Fibroblast of skin of scalp (primary cell): ENCODE results near the gene IL31RA. TPM values are rescaled to one million over a fixed set of nuclear protein-coding genes. Genes with fewer than 3 reads are reported as not detected.
"Not testable (repeated sequence)": the region's sequence is repeated elsewhere in the genome, so short reads cannot be mapped to it uniquely, and the experiment has no call there.

Experiments used
- DNase-seq: peaks from one replicate; pipeline ENCODE4 v3.0.0-alpha.2; 2013
- polyA plus RNA-seq, 2 experiments: library from polyadenylated mRNA; unstranded; fragments of 120-200 nt; gene quantifications; one replicate each; pipeline ENCODE4 v1.2.1, GENCODE V29; 2013; ENCODE audit not compliant: insufficient read length in 2 of 2

The IL31RA gene
- polyA plus RNA-seq (2013, experiment 1 of 2; ENCODE audit: insufficient read length) = 3.5 TPM
- 4.2 TPM for polyA plus RNA-seq (2013, experiment 2 of 2; ENCODE audit: insufficient read length)

DNA sequence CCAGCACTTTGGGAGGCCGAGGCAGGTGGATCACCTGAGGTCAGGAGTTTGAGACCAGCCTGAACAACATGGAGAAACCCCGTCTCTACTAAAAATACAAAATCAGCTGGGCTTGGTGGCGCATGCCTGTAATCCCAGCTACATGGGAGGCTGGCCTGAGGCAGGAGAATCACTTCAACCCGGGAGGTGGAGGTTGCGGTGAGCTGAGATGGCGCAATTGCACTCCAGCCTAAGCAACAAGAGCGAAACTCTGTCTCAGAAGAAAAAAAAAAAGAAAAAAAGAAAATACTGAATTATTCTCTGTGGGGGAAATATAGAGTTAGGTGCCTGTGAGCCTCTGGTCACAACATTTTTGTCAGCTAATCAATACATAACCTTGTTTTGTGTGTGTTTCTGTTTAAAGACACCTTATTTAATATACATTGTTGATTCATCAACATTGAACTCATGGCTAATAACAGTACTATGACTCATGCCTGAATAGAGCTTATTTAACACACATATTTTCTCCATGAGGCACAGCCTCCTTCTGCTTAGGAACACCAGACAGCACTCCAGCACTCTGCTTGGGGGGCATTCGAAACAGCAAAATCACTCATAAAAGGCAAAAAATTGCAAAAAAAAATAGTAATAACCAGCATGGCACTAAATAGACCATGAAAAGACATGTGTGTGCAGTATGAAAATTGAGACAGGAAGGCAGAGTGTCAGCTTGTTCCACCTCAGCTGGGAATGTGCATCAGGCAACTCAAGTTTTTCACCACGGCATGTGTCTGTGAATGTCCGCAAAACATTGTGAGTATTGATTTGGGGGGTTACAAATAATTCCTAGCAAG lies at the start of gene IL31RA:
TSS of gene IL31RA (plus strand) at position 519 of the 836 bp plus-strand sequence. CDS start at position 733, 214 bp downstream.
- DNase-seq = peak; percentile 91

DNA sequence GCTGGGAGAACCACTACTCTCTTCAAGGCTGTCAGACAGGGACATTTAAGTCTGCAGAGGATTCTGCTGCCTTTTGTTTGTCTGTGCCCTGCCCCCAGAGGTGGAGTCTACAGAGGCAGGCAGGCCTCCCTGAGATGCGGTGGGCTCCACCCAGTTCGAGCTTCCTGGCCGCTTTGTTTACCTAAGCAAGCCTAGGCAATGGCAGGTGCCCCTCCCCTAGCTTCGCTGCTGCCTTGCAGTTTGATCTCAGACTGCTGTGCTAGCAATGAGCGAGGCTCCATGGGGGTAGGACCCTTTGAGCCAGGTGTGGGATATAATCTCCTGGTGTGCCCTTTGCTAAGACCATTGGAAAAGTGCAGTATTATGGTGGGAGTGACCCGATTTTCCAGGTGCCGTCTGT lies 42.3 kb upstream of the IL31RA start:
- not testable (repeated sequence) for DNase-seq

DNA sequence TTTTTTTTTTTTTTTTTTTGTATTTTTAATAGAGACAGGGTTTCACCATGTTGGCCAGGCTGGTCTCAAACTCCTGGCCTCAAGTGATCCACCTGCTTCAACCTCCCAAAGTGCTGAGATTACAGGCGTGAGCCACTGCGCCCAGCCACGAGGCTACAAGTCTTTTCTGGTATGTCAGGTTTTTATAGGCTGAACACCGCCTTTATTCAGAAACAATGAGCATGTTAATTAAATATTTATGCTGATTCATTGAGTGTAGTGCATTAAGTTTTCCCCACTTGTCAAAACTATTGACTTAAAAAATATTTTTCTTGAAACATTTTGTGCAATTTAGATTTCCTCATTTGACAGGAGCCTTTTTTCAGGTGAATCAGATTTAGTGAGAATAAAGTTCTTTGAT lies 35.2 kb upstream of the IL31RA start:
- peak; percentile 2 for DNase-seq

DNA sequence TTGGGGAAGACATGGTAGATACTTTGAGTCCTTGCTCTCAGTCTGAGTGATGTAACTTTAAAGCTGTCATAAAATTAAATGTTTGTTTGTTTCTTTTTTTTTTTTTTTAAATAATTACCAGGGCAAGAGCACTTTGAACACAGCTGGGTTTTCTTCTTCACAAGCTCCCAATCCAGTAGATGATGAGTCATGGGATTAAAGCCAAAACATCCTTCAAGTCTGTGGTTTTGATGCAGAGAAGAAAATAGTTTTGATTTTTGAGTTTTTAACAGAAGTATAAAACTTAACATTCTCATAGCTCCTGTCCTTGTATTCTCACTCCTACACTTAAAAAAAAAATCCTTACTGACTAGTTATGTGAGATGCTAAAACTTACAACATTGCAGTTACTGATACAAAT lies 34.8 kb upstream of the IL31RA start:
- DNase-seq = peak; percentile 94

DNA sequence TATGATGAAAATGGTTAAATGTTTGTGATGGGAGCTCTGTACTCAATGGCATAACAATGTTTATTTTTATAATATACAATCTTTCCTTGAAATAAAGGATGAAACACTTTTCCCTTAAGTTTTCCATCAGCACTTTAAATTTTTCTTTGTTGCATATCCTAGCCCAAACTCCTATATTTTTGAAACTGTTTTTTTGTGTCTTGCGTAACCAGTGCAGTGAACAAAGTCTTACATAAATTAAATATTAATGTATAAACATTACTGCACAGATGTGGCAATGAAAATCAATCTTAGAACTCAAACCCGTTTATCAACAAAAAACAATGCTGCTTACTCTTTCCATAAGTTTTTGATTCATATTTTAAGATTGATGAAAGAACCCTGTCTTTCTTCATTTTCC lies 34.1 kb upstream of the IL31RA start:
- peak; percentile 13 for DNase-seq

DNA sequence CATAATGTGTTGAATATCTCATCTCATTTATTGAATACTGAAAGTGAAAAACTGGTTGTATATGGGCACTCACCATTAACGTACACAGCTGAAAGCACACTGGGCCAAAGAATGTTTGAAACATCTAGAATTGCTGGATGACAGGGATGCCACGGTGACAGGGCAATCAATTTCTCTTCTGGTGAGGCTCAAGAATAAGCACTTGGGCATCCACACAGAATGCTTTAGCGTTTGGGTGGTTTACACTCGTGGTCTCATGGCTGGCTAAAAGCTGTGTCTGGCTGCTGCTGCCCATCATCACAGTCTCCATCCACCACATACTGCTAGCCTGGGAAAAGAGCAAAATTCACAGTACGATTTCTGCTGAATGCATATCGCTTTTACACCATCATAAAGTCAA lies 30.7 kb upstream of the IL31RA start:
- peak; percentile 20 for DNase-seq

DNA sequence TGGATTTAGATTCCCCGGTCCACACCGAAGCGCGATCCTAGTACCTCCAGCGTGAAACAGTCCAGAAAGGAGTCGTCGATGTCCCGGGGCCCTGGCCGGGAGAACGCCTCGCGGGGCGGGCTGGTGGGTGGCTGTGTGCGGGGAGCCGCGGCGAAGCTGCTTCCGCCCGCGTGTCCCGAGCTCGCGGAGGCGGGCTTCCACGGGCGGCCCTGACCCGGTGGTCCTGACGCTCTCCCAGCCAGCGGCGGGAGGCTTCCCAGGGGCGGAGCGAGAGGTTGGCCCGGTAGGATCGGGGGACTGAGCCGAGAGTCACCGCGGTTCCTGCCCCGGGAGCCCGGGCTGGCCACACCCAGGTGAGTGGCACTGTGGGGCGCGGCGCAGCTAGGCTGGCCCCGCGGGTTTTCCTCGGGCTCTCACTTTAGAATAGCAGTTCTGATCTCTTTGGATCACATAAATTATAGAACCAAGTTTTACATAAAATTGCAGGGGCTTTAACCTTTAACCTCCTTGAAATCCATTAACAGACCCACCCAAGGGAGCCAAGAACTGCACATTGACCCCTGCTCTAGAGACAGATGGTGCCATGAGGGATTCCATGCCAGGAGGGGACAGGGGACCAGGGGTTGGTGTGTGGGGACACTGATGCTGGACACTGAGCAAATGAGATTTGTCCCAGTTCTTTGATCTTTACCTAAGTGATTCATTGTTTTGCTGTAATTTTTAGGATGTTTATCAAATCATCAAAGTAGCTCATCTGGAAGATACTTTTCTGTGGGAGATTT lies 29.2 kb upstream of the IL31RA start:
- peak; percentile 18 for DNase-seq

DNA sequence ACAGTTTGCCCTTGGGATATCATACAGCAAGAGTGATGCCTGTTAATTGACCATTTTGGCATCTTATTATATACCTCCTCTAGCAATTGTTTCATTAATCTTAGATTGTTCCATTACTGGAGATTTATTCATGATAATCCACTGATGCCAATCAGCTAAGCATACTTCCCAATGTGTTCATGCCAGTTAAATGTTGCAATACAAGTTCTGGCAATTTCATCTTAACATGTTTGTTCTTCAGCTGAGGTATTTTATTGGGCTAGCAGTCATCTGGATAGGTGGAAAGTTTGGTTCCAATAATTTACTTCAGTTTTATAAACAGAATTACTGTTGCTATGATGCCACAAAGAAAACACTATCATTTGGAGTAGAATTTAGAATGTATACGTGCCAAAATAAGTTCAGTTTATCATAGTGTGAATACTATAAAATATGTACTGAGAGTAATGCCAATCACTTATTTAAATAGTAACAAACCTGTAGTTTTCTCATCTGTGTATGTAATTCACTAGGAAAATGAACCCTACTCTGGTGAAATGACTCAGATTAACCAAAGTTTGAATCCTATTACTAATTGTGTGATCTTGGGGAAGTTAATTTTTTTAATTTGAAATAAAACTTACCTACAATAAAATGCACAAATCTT lies 27.9 kb upstream of the IL31RA start:
- DNase-seq = no peak

DNA sequence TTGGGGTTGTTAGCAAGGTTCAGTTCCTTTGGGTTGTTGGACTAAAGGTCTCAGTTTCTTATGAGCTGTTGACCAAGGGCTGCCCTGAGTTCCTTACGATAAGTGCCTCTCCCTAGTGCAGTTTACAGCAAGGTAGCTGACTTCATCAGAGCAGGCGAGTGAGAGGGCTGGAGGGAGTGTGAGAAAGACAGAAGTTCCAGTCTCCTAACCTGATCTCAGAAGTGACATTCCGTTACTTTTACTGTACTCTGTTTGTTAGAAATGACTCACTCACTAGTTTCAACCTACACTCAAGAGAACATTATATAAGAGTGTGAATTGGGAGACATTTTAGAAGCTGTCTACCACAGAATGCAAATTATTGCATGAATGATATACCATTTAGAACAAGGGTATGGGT lies 21.2 kb upstream of the IL31RA start:
- no peak for DNase-seq

DNA sequence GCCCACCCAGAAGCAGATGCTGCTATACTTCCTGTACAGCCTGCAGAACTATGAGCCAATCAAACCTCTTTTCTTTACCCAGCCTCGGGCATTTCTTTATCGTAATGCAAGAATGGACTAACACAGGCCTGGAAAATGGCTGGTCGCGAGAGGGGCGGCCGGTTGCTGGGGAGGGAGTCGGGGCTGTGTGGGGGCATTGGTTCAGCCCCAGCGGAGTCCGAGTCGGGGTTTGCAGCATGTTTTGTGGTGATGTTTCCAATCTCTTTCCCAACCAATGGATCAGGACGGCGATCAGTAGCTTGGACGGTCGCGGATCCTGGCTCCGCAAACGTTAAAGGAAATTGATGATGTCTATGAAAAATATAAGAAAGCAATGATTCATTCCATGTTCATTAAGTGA lies 18.7 kb upstream of the IL31RA start:
- no peak for DNase-seq

DNA sequence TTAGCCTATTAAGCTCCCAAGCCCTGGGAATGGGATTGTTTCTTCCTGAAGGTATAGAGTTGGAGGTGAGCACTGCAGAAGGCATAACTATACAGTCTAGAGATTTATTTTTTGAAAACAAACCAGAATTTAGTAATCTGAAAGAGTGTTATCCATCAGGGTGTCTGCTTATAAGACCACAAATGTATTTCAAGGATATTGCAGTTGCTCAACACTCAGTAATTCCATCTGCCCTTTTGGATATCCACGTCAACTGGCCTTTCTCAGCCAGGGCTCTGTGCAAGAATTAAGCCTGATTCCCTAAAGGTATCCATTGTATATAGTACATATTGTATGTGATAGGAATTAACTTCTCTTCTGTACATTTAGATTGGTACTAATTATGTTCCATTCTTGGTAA lies 15.0 kb upstream of the IL31RA start:
- no peak for DNase-seq

DNA sequence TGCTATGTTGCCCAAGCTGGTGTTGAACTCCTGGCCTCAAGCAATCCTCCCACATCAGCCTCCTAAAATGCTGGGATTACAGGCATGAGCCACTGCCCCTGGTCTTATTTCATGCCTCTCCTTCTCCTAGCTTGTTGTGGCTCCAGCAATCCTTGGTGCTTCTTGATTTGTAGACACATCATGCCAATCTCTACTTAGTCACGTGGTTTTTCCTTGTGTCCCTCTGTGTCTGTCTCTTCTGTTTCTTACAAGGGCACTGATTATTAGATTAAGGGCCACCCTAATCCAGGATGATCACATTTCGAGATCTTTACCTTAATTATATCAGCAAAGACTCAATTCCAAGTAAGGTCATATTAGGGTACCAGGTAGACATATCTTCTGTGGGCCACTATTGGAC lies 9.2 kb upstream of the IL31RA start:
- no peak for DNase-seq

DNA sequence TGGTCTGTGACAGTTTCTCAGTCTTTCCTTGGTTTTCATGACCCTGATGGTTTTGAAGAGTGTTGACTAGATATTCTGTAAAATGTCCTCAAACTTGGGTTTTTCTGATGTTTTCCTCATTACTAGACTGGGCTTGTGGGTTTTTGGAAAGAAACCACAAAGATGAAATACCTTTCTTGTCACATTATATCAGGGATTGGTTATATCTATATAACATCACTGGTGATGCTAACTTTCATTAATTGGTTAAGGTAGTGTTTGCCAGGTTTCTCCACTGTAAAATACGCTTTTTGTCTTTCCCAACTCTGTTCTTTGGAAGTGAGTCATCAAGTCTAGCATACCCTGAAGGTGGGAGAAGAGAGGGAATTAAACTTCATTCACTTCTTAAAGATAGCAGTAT lies 3.3 kb upstream of the IL31RA start:
- DNase-seq = peak; percentile 51

DNA sequence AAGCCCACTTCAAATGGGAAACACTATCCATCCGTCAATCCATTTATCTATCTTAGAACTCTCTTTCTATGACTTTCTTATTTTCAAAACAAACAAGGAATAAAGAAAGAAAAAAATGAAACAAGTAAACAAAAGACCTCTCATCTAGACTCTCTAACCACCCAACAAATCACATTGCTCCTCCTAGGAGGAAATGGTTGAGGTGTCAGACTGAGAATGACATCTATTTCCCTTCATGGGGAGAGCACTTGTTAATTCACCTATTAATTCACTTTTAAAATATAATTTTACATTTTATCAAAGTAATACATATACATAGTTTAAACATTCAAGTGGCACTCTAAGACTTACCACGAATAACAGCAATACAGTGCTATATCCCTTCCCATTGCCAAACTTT lies 2.4 kb upstream of the IL31RA start:
- no peak for DNase-seq

DNA sequence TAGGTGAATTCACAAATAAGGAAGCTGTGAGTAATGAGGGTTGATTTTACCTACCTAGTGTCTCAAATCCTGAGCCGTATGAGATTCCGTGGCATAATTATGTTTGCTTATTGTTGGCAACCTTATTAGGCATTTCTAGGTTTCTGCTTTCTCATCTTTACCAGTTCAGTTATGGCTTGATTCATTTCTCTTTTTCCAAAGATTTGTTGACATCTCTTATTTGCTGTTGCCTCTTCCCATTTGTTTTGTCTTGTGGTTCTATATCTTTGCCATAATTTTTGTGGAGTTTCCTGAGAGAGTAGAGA lies 470 bp downstream of the IL31RA start:
- no peak for DNase-seq

DNA sequence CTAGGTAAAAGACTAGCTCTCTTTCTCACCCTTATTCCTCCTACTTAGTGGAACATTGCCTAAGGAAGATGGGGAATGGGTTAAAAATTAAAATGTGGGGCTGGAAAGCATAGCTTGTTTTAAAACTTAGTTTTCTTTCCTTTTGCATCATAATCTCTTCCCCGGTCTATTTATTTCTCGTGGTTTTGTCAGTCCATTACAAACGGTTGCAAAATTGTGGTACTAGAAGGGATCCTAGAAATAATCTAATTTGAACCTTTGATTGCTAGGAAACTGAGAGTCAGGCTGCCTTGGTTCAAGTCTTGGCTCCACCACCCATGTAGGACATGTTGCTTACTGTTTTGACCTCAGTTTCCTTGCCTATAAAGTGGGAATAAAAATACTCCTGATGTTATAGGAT lies 1.3 kb downstream of the IL31RA start:
- DNase-seq = peak; percentile 8

DNA sequence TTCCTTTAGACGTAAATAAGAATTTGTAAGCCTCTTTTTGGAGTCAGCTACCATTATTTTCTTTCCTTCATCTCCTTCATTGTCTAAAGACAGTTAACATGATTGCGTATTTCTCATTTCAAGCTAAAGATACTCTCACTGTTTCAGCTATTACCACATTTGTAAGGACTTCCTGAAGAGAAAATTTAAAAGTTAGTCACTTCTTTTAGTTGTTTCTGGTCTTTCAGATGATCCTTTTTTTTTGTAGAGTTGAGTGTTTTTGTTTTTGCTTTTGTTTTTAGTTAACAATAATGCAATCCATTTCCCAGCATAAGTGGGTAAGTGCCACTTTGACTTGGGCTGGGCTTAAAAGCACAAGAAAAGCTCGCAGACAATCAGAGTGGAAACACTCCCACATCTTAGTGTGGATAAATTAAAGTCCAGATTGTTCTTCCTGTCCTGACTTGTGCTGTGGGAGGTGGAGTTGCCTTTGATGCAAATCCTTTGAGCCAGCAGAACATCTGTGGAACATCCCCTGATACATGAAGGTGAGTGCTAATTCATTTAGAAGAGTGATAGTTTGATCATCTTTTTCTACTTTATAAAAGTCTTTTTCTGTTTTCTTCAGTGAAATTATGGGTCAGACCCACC lies 2.0 kb downstream of the IL31RA start:
- DNase-seq = no peak

DNA sequence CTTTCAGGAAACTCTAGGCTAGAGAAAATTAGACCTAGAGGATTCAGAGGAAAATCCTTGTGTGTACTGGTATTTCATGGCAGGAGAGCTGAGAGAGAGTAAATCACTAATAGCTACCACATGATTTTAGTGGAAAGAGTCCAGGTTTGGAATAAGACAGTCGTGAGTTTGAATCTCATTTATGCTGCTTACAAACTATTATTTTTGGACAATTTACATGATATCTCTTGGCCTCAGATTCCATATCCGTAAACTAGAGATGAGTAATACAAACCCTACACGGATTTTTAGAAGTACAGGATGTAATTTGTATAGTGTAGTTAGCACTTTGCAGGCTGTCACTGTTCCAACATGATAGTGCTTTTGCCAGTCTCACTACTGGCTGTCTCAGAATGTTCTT lies 2.7 kb downstream of the IL31RA start:
- peak; percentile 70 for DNase-seq

DNA sequence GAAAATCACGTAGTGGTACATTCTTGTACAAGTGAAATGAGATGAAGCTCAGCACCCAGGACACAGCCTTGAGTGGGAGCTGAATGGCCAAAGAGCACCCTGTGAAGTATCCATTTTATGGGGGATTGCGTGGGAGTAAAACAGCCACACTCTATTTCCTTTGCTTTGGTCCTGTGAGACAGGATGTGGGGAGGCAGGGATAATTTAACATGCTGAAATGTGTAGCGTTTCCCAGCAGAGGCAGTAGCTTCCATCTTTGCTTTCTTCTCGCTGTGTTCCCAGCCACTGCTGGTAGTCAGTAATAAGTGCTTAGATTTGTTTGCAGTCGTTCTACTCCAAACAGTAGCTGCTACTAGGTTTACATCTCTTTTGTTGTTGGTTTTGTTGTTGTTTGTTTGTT lies 4.4 kb downstream of the IL31RA start:
- DNase-seq = peak; percentile 33

DNA sequence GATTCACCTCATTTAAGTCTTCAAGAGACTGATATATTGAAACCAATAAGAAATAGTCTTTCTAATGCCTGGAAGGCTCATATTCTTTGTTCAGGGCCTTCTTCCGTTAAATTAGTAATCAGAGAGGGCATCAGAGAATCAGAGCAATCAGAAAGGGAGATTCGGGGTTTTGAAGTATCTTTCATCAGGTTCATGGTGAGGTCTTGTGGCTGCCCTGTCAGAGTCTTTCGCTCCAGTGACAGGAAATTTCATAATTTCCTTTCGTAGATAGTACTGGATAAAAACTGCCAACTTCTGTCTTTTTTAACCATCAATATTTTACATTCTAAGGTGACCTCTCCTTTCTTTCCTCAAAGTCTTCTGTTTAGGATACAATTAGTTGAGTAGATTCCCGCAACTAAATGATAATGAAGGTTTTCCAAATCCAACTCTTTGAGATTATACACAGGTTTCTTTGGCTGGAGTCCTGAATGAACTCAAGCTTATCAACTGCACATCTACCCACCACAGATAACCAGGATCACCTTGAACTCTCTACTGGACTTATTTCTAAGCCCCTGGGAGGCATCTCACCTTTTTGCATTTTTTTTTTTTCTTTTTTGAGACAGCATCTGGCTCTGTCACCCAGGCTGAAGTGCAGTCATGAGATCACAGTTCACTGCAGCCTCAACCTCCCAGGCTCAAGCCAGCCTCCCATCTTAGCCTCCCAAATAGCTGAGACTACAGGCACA lies 5.5 kb downstream of the IL31RA start:
- DNase-seq = no peak

DNA sequence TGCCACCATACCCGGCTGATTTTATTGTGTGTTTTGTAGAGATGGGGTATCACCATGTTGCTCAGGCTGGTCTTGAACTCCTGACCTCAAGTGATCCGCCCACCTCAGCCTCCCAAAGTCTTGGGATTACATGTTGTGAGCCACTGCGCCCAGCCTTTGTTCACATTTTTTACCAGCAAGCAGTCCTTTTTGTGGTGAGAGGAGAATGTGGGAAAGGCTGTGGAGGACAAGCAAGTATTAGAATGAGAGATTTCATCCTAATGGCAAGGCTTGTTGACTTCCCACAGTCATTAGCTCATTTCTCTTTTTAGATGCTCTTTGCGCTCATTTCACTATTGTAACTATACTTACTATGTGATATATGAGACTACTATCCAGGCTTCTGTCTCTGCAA lies 6.1 kb downstream of the IL31RA start:
- peak; percentile 47 for DNase-seq

DNA sequence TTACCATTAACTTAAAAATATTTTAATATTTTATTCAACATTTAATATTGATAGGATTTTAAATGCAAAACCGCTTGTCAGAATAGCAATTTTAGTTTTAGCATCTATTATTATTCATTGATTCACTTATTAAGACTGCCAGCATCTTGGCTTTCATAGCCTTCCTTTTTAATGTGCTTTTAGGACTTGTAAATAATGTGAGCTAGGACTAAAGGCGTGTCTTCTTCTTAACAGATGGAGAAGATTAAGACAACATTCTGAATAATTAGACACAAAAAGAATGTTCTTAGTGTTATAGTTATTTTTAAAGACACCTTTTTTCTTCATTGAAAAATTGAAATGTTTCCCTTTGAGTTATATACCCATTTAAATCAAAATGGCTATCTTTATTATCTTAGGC lies 6.9 kb downstream of the IL31RA start:
- DNase-seq = no peak
